ENCODE data around the gene SEPTIN11. TPM values are rescaled to one million over a fixed set of nuclear protein-coding genes. Genes with fewer than 3 reads are reported as not detected.

The SEPTIN11 gene
- total RNA-seq, 1 experiment from 2014 or later: 77.3 TPM

DNA sequence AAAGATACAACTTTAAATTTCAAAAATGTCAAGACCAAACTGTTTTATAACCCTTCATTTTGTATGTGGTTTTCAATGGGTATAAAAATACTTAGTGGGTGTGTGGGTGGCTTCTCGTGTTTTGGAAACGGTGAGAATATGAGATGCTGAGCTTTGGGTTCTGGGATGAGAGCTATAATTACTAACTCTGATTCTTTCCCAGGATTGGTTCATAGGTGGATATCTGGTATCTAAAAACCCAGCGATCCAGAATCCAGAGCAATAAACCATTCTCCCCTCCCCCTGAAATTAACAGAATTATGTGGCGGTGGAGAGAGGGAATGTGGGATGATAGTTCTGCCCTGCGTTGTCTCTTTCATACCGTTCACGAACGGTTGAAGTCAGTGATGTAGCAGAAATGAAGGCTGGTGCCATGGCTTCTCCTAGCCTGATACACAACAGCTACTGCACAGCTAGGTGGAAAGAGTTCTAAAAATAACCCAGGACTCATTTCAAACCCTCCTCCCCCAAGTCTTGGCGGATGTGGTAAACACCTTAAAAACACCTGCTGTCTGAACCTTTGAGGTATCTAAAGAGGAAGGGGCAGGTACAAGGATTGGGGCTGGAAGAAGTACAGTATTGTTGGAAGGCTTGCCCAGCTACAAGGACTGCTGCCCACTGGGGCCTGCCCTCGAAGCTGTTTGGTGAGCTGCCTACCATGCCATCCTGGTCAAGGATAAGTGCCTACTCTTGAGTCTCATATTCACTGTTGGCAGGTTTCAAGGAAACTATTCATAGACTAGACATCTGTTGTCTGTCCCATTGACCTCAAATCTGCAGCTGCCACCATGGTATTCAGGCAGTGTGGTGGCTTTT is 44.5 kb downstream of the SEPTIN11 start:
- no peak for DNase-seq
- Histone ChIP-seq H2BK120ac (ENCODE audit: low read depth, low read length, poor library complexity, severe bottlenecking) (no peak overlapping the region), H3K23ac (ENCODE audit: insufficient read length, low read depth, low read length) (no peak overlapping the region), H3K27ac (ENCODE audit: insufficient read length, low read depth, low read length) (no peak overlapping the region), H2AK5ac (ENCODE audit: insufficient read length, low read length) (no peak overlapping the region), H2BK15ac (ENCODE audit: low read depth, low read length) (no peak overlapping the region), H2AFZ (ENCODE audit: low read length) (no peak overlapping the region), H3K14ac (ENCODE audit: insufficient read depth, low read length) (no peak overlapping the region), H4K91ac (ENCODE audit: insufficient read length, low read depth, low read length) (no peak overlapping the region), H3K9ac (ENCODE audit: extremely low read depth, insufficient read length, low read length) (no peak overlapping the region), H2BK5ac (ENCODE audit: insufficient read length, low read length) (no peak overlapping the region), H3K4me1 (ENCODE audit: insufficient read depth, low read length) (peaks cover 6% of the 10 kb centered on the region), H3K9me3 (ENCODE audit: control insufficient read depth, low read depth, low read length) (no peaks in the 10 kb centered on the region), H3K18ac (ENCODE audit: insufficient read length, low read depth, low read length) (no peak overlapping the region), H3K23me2 (ENCODE audit: insufficient read length, low read depth, low read length, poor library complexity, severe bottlenecking) (no peaks in the 10 kb centered on the region), H3K56ac (ENCODE audit: insufficient read length, low read depth, low read length) (no peak overlapping the region), H3K79me2 (ENCODE audit: insufficient read depth, low read length) (peaks cover 2% of the 10 kb centered on the region; the same call in 1 of the 2 replicates), H2BK20ac (ENCODE audit: low read depth, low read length, poor library complexity, severe bottlenecking) (no peak overlapping the region), H4K20me1 (ENCODE audit: control insufficient read depth, insufficient read depth, insufficient read length) (no peaks in the 10 kb centered on the region), H3K4ac (ENCODE audit: low read depth, low read length) (no peak overlapping the region), H4K8ac (replicated peaks; ENCODE audit: insufficient read length, low read depth, low read length) (no peak overlapping the region), H4K5ac (ENCODE audit: insufficient read length, low read depth, low read length) (no peak overlapping the region), H3T11ph (ENCODE audit: low read length) (no peak overlapping the region), H2BK12ac (ENCODE audit: insufficient read length, low read depth, low read length) (no peak overlapping the region), H3K27me3 (ENCODE audit: insufficient read depth, low read length) (no peaks in the 10 kb centered on the region), H3K4me2 (ENCODE audit: insufficient read depth, insufficient read length, low read length) (no peak overlapping the region), H3K79me1 (ENCODE audit: insufficient read depth, low read depth, low read length, poor library complexity, severe bottlenecking) (peaks cover 3% of the 10 kb centered on the region)
- peaks cover 33 to 37% of the 10 kb centered on the region in 2 experiments for H3K4me1 Mint-ChIP-seq
- 100% methylated on average over 2 of the region's 10 CpGs for WGBS (ENCODE audit: extremely low coverage, insufficient read length, low lambda C conversion rate)
- H3K36me3 Mint-ChIP-seq (ENCODE audit: insufficient read depth in 1 of 3, low read depth in 3 of 3): peaks cover 16 to 29% (median 24%) of the 10 kb centered on the region in 3 experiments
- peaks cover 4 to 9% of the 10 kb centered on the region in 2 experiments; a peak in 2 of 5 replicates for H3K9me3 Mint-ChIP-seq
- TF ChIP-seq, protein P1, sequence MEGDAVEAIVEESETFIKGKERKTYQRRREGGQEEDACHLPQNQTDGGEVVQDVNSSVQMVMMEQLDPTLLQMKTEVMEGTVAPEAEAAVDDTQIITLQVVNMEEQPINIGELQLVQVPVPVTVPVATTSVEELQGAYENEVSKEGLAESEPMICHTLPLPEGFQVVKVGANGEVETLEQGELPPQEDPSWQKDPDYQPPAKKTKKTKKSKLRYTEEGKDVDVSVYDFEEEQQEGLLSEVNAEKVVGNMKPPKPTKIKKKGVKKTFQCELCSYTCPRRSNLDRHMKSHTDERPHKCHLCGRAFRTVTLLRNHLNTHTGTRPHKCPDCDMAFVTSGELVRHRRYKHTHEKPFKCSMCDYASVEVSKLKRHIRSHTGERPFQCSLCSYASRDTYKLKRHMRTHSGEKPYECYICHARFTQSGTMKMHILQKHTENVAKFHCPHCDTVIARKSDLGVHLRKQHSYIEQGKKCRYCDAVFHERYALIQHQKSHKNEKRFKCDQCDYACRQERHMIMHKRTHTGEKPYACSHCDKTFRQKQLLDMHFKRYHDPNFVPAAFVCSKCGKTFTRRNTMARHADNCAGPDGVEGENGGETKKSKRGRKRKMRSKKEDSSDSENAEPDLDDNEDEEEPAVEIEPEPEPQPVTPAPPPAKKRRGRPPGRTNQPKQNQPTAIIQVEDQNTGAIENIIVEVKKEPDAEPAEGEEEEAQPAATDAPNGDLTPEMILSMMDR (conservative IDR thresholded peaks at IDR 0.05): no peak
- no peak overlapping the region; a peak in 1 of 7 replicates for H3K27ac Mint-ChIP-seq
- H3K4me3 Mint-ChIP-seq: no peak overlapping the region
- H3K27me3 Mint-ChIP-seq (ENCODE audit: low read depth): no peaks in the 10 kb centered on the region

Measured in H9 (cell line).